ENCODE results near the gene SNRNP48. TPM values are rescaled to one million over a fixed set of nuclear protein-coding genes. Genes with fewer than 3 reads are reported as not detected.

SNRNP48 gene
- total and polyA plus RNA-seq, 2 of the 4 experiments (the other 2 are of a cell fraction) = 5.2 to 6.2 TPM

DNA sequence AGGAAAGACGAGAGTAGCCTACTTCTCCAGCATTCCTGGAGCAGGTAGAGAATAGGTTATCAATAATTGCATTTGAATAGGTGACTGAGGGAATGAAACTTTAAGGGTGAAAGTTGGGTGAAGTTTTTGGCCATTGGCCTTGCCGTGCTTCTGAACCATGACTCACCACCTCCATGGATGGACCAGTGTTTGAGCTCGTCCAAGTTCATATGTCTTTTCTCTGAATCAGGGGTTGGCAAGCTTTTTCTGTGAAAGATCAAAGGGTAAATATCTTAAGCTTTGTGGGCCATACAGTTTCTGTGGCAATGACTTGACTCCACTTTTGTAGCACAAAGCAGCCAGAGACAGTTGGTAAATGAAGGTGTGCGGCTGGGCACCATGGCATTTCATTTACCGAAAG is 31.8 kb downstream of the SNRNP48 start (continued):
- TF ChIP-seq, protein P1, sequence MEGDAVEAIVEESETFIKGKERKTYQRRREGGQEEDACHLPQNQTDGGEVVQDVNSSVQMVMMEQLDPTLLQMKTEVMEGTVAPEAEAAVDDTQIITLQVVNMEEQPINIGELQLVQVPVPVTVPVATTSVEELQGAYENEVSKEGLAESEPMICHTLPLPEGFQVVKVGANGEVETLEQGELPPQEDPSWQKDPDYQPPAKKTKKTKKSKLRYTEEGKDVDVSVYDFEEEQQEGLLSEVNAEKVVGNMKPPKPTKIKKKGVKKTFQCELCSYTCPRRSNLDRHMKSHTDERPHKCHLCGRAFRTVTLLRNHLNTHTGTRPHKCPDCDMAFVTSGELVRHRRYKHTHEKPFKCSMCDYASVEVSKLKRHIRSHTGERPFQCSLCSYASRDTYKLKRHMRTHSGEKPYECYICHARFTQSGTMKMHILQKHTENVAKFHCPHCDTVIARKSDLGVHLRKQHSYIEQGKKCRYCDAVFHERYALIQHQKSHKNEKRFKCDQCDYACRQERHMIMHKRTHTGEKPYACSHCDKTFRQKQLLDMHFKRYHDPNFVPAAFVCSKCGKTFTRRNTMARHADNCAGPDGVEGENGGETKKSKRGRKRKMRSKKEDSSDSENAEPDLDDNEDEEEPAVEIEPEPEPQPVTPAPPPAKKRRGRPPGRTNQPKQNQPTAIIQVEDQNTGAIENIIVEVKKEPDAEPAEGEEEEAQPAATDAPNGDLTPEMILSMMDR (conservative IDR thresholded peaks at IDR 0.05; ENCODE audit: low read depth, low read length) = no peak

DNA sequence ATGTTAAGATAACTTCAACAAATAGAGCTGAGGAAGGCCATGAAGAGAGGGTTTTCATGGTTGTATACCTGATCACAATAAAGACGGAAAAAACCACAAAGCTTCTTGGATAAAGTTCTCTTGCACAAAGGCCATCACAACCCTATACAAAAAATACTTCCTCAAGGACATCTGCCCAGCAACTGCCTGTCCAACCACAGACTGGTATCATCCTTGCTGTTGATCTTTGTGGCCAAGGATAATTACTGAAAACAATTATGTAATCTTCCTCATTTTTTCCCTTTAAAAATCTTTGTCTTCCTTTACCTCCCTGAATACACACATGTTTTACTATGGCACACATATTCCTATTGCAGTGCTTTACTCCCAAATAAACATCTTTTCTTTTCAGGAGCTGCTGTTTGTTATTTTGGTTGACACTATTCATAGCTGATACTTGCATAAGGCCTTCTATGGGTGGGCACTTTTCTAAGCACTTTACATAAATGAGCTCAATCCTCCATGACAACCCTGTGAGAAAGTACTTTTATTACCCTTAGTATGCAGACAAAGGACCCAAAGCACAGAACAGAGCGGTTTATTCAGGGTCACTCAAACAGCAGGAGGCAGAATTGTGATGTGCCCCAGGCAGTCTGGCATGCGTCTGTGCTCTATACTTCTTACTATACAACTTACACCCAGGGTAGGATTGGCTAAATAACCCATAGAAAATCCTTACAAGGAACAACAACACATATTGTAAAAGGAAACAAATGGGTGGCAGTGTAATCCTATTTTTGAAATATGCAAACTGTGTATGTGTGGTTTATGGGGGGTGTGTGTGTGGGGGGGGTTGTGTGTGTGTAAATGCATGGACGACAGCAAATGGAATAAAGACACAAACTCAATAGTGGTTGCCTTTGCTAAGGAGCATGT is 35.1 kb downstream of the SNRNP48 start:
- TF ChIP-seq MAZ (IDR thresholded peaks at IDR 0.05; ENCODE audit: borderline replicate concordance, low read depth, low read length) (no peak), RCOR1 (IDR thresholded peaks at IDR 0.05; ENCODE audit: insufficient replicate concordance, low read length) (no peak), BHLHE40 (IDR thresholded peaks at IDR 0.05; ENCODE audit: low read depth, low read length) (no peak), RAD21 (IDR thresholded peaks at IDR 0.05; ENCODE audit: low read length) (0 out of 2 replicates have a peak, but pooled peaks have one; percentile 3), CEBPB (IDR thresholded peaks at IDR 0.05; ENCODE audit: low read depth, low read length) (no peak)
- TF ChIP-seq, protein P1 (conservative IDR thresholded peaks at IDR 0.05; ENCODE audit: low read depth, low read length) = 0 out of 2 replicates have a peak, but pooled peaks have one; percentile 5
- Histone ChIP-seq H2BK15ac (ENCODE audit: low read depth, low read length) (no peak overlapping the region), H3K79me1 (ENCODE audit: low read depth in 1 of 2, low read length in 2 of 2) (no peaks in the 10 kb centered on the region), H3K9me1 (ENCODE audit: insufficient read depth, low read length) (no peaks in the 10 kb centered on the region), H3K56ac (ENCODE audit: extremely low read depth, insufficient read depth, low read length) (no peak overlapping the region), H2BK20ac (ENCODE audit: low read depth, low read length) (no peak overlapping the region), H3K9ac (ENCODE audit: low read depth, low read length) (no peak overlapping the region), H3K27me3 (ENCODE audit: control insufficient read depth, insufficient read depth, low read length) (peaks cover 1% of the 10 kb centered on the region; the same call in 1 of the 2 replicates), H3K4ac (ENCODE audit: low read depth, low read length) (no peak overlapping the region), H3K18ac (ENCODE audit: low read depth, low read length) (no peak overlapping the region), H4K20me1 (ENCODE audit: insufficient read depth, low read length) (no peaks in the 10 kb centered on the region), H3K23ac (ENCODE audit: low read depth, low read length) (no peak overlapping the region), H3K27ac (ENCODE audit: insufficient read depth, low read length) (no peak overlapping the region), H3K14ac (replicated peaks; ENCODE audit: low read depth, low read length) (no peak overlapping the region), H4K91ac (ENCODE audit: insufficient read depth, low read depth, low read length) (no peak overlapping the region), H2AFZ (replicated peaks; ENCODE audit: low read length, poor library complexity) (no peak overlapping the region), H4K5ac (ENCODE audit: low read depth, low read length) (no peak overlapping the region), H3K4me2 (ENCODE audit: low read depth, low read length) (no peak overlapping the region), H4K8ac (ENCODE audit: low read depth in 2 of 2, low read length in 2 of 2) (no peak overlapping the region), H3K4me3 (ENCODE audit: insufficient read depth, low read depth, low read length) (no peak overlapping the region), H3K36me3 (ENCODE audit: control insufficient read depth, insufficient read depth, low read length) (no peaks in the 10 kb centered on the region), H2BK5ac (ENCODE audit: low read depth, low read length, poor library complexity, severe bottlenecking) (no peak overlapping the region), H3K9me3 (ENCODE audit: control insufficient read depth, insufficient read depth, low read length) (no peaks in the 10 kb centered on the region), H2BK120ac (ENCODE audit: low read depth, low read length) (no peak overlapping the region), H2AK5ac (ENCODE audit: low read depth, low read length) (no peak overlapping the region), H2AK9ac (replicated peaks; ENCODE audit: low read depth, low read length, poor library complexity) (no peak overlapping the region), H3K4me1 (ENCODE audit: control insufficient read depth, insufficient read depth, low read length) (no peaks in the 10 kb centered on the region)
- DNase-seq (no peak), ATAC-seq (ENCODE audit: low read depth) (peak; percentile 48; the same call in 1 of the 2 replicates)
- in situ Hi-C loops (cut with MboI; ENCODE audit: low sequenced_read_pairs) = loop anchor here (25.0 kb wide), 1 partner anchor 938 kb away; no protein-coding TSS in a partner anchor
- intact Hi-C loops (cut with micrococcal nuclease) = no loop called here
- POLR2A ChIA-PET (ENCODE audit: unreplicated experiment) = no interaction called here
- BruUV-seq (replicated peaks) = no TSS peak
- dilution Hi-C loops (cut with HindIII; ENCODE audit: low sequenced_read_pairs, unreplicated experiment) = no loop called here
- CTCF ChIA-PET = interaction anchor here (1.0 kb wide), 1 partner anchor 10 kb away, joined by 5 read pairs; no protein-coding TSS in a partner anchor
- no CpG with 5 or more reads among the region's 4 CpGs for WGBS, 2 experiments (ENCODE audit: extremely low coverage in 2 of 2, insufficient read length in 1 of 2)
